ENCODE measurements around the gene CCR3.

CCR3 gene

DNA sequence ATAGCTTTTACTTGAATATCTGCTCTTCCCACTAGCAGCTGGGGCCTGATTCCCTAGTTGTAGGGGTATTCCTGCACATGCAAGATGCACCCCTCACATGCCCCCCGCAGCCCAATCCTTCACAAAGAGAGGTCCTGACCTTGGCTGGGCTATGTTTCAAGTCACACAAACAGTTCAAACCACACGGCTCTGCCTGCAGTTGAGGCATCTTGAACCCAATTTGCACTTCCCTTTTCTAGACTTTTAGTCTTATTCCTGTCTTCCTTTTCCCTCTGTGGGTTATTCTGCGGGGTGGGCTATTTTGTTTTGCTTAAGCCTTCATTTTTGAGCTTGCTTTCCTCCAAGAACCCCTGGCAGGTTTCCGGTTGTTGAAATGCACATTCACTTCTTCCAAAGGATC, 20.9 kb upstream of the CCR3 start:
- DNase-seq (ENCODE audit: low read depth, low spot score): no peak

DNA sequence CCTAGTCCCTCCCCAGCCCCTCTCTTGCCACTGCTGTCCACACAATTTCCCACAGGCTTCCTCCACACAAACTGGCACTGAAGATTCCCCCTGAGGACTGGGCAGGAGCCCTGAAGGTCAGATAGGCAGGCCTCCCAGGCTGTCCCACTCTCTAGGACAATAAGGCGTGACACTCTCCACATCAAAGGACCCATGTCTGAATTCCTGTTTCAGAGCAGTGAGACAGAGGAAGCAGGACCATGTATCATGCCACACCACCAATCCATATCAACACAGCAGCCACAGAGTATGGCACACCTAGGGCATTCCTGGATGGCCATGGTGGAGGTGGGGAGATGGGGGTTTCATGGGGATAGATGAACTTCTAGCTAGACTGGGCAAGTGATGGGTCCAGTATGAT, 20.3 kb upstream of the CCR3 start:
- DNase-seq (ENCODE audit: low read depth, low spot score): no peak

DNA sequence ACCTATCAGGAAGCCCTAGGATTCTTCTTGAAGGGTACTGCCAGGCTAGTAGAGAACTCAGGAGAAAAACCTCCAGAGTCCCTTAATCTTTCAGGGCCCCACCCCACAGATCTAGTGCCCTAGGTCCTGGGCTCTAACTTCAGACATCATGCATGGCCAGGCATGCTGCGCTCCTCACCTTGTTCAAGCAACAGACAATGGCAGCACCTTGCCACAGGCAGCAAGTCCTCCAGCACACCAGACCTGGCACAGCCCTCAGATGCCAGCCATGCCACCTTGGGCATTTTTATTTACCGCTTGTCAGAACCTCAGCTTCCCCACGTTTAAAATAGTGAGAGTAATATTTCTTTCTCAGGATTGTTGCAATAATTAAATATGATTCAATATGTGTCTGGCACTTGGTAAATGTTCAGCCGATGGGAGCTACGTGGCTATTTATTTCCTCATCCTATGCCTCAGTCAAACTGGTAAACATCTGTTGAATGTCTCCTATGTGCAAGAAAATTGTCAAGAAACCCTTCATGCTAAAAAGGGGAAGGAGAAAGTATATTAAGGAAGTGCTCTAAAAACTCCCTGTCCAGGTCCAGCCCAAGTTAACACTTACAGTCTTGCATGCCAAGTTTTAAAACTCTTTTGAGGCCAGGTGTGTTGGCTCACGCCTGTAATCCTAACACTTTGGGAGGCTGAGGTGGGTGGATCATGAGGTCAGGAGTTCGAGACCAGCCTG, 19.7 kb upstream of the CCR3 start:
- no peak for DNase-seq (ENCODE audit: low read depth, low spot score)

DNA sequence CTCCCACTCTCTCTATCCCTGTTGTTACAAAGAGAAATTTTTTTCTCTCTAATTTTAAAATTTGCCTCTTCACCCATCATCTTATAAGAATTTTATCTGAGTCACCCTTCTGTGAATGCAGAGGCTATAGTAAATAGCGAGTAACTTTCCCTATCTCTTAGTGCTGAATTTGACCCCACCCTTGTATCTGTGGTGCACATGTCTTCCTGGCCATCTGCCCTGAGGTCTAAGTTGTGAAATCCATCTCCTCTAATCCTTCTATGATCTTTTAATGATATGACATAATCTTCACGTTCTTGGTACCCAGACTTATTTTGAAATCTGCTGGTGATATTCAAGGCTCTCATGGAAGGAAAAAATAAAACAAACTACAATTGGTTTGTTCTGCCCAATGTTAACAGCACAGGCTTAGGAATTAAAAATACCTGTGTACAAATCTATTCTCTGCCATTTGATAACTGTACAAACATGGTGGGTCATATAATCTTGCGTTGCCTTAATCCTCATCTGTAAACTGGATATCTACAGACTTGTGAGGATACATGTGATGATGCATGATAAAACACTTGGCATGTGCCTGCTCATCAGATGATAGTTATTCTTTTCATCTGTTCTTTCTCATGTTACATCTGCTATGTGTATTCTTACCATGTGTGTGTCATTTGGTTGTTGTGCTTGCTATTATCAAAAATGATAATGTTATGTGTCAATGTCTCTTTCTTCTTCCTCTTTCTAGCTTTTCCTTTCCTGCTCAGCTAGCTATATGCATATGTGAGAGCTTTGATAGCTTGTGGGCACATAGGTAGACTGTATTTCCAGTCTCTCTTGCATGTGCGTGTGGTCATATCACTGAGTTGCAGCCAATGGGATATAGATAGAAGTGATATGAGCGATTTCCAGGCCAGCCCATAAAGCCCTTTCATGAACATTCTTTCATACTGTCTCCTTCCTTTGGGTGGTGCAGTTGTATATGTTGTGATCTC, 13.7 kb upstream of the CCR3 start:
- DNase-seq (ENCODE audit: low read depth, low spot score): no peak

DNA sequence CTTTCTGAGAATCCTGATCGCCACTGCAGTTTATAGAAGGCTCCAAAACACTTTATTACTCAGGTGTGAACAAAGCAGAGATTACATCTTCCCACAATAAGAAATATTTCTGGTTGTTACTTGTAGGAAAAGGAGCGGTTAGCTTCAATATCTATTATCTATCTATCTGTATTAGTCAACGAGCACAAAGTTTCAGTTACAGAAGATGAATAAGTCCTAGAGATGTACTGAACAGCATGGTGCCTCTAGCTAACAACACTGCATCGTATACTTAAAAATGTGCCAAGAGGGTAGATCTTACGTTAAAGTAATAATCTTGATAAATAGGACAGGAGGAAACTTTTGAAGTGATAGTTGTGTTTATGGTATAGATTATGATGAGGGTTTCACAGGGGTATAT, 10.9 kb upstream of the CCR3 start:
- no peak for DNase-seq (ENCODE audit: low read depth, low spot score)

DNA sequence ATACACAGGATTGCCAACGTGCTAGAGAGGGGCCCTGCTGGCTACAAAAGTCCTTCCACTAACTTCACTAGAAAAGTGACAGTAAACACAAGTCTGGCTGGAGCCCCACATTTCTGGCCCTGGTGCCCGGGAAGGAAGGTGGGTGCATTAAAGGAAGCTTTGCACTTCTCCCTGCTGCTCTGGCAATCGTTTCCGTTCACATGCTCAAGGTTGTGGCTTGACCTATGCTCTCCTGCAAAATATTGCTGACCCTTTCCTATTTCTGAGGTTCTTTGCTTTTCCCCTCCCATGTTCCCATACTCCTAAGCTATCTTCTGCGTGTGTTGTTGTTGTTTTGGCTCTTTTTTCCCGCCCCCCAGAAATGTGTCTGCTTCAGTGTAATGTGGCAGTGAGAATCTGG, 9.1 kb upstream of the CCR3 start:
- no peak for DNase-seq (ENCODE audit: low read depth, low spot score)

DNA sequence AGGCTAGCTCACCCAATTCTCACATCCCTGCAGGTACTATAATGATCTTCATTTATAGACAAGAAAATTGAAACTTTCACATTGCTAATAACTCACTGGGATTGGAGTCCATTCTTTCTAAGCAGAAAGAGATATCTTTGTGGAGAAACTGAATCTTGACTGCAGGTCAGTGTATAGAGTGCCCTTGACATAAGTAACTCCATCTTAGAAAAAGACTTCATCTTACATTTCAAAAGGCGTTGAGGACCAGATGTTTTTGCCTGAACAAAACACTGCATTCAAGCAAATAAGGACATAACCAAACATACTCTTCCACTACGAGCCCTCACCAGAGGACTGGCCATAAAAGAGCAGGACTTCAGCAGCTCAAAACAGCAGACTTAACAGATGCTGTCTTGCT, 6.8 kb upstream of the CCR3 start:
- DNase-seq (ENCODE audit: low read depth, low spot score): no peak

DNA sequence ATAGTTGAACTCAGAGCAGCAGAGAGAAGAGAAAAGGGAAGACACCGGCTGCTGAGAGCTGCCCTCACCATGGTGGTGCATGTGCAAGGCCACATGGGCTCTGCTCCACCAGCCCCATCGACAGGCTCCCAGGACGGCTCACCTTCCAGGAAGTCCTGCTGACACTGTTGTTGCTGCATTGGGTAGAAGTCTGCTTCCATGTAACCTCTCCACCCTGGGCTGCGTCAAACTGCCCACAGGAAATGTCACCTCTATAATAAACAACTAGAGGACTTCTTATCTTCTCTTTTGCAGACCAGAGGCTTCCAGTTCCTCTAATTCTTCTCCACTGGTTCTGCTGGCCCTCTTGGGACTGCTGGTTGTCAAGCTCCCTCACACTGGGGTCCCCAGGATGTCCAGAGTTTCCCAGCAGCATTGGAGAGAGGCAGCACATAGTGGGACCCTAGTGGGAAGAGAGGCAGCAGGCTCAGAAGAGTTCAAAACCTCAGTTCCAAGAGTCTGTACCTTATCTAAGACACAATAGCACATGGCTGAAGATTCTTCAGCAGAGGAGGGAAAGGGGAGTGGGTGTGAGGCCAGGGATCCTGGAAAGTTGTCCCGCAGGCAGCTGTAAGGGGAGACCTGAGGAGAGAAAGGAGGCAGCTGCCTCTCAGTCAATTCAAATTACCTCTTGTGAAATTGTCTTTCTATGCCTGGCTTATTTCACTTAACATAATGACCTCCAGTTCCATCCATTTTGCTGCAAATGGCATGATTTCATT, 5.8 kb upstream of the CCR3 start:
- no peak for DNase-seq (ENCODE audit: low read depth, low spot score)

DNA sequence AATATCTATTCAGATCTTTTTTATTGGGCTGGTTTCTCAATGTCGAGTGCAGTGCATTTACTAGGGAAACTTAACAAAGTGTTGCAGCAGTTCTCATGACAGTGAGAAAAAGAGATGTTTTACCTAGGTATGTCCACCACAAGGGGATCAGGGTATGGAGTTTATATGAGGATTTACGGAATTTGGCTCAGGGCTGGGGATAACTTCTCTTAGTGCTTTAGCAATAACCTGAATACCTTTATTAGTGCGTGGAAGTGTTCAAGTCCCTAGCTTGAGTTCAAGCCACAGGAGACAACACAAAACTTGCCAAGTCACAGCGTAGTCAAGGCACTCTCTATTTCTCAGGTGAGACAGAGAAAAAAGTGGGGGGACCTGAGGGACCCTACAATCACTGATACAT, 3.9 kb upstream of the CCR3 start:
- DNase-seq (ENCODE audit: low read depth, low spot score): no peak

DNA sequence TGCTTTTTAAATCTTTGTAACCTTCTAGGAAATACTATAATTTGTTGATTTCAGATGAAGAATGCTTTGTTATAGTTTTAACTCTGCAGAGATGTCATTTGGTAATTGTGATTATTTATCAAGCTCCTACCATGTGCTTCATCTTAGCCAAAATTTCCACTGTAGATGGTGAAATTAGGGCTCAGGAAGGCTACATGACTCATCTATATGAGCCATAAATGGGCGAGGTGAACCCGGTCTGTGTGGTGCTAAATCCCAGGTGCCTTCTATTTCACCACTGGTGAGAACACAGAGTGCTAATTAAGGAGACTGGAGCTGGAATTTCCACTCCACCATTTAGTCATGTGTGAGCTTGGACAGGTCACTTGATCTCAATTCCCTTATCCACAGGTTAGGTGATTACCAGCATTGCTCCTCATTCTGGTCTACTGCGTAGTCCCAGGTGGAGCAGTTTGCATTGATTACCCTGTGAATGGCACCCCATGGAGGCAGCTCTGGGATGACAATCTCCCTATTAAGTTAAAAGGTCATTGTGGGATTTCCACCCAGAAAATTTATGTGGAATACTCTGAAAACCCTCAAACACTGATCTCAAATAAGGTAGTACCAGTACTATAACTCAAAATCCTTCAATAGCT, 2.8 kb upstream of the CCR3 start:
- no peak for DNase-seq (ENCODE audit: low read depth, low spot score)

DNA sequence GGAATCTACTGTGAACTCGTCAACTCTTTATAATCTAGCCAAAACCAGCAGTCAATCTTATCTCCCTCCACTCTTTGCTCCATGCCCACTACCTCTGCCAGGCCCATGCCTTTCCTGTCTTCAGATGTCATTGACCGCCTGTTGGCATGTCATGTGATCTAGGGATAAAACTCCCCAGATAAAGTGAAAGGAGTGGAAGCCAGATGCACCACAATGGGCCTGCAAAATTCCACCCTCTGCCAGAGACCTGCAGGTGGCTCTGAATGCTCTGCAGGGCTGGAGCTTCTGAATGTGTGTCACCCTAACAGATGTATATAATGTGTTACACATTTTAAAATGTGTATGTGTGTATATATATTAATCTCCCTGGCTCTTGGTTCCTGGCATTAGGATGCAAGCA, 2.3 kb upstream of the CCR3 start:
- DNase-seq (ENCODE audit: low read depth, low spot score): no peak

DNA sequence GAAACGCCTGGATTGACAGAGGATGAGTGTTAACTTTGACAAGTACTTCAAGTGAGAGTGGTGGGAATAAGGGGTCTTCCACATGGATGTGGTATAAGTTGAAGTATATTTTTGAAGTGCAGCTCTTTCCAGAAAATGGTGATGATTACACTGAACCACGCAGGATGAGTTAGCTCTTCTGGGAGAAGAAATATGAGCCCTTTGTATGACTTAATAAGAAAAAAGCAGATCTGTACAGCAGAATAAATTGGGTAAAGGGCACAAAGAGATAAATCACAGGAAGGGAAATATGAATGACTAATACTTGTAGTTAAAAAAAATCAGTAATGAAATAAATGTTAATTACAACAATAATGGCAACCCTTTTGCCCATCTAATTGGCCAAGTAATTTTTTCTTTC, 1.3 kb downstream of the CCR3 start:
- no peak for DNase-seq (ENCODE audit: low read depth, low spot score)

DNA sequence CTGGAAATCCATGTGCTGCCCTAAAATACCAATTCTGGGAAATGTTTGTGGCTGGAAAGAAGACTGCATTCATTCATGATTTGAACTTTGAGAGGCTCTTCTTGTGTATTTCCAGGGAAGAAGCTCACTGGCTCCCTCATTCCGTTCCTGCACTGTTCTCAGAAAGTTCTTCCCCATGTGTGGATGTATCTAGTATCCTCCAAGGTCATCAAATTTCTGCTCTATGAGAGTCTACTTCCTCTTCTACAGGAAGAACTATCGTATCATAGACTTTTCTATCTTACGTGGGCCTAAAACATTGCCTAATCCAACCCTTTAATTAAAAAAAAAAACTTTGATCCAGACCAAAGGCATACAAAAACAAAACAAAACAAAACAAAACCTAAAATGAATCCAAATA, 2.9 kb downstream of the CCR3 start:
- no peak for DNase-seq (ENCODE audit: low read depth, low spot score)

DNA sequence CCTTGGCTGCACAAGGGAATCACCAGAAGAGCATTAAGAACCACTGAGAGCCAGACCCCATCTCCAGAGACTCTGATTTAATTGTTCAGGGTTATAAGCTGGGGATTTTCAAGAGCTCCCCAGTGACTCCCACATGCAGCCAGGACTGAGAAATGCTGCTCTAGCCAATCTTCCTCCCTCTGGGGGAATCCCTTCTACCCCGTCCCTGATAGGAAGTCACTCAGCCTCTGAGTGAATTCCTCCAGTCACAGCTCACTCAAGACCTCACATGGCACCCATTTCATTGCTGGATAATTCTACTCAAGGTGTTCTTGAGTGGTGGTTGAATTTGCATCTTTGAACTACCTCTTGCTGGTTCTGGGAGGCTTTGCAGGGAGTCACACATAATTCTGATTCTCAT, 10.7 kb downstream of the CCR3 start:
- no peak for DNase-seq (ENCODE audit: low read depth, low spot score)

DNA sequence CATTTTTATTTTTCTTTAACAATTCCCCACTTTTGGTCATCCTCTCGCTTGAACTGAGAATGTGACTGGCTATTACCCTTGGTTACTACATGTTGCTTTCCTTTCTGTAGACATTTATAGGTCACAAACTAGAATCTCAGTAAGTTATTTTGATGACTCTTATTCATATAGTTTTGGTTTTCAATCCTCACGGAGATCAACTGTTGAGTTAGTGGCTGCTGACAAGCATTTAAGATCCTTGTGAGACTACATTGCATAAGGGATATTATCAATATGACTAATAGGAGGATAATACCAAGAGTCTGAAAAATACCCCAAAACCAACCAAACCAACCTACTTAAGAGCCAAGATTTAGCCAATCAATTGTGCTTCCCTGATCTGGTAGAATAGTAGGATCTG, 16.3 kb downstream of the CCR3 start:
- no peak for DNase-seq (ENCODE audit: low read depth, low spot score)

DNA sequence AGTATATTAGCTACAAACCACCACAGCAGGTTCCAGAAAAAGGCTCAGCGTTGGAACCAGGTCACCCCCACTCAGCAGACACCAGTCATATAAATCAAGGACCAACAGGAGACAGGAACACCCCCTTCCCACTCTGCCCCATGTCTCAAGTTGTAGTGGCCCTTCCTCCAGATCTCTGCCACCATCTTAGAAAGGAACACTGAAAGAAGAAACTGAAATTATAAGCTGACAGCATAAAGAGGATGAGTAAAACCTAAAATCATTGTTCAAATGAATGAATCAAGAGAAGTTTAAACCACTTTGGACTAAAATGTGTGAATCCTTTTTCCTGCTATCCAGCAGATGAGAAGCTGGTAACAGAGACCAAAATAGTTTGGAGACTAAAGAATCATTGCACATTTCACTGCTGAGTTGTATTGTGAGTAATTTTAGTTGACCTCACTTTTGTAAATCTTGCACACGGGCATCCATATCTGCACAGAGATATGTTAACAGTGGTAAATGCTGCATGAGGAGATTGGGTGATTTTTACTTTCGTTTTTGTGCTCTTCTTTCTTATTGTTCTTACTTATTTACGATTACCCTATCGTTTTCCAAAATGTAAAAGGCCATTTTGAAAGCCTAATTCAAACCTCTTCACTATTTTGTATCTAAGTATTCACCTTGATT, 19.8 kb downstream of the CCR3 start:
- no peak for DNase-seq (ENCODE audit: low read depth, low spot score)

DNA sequence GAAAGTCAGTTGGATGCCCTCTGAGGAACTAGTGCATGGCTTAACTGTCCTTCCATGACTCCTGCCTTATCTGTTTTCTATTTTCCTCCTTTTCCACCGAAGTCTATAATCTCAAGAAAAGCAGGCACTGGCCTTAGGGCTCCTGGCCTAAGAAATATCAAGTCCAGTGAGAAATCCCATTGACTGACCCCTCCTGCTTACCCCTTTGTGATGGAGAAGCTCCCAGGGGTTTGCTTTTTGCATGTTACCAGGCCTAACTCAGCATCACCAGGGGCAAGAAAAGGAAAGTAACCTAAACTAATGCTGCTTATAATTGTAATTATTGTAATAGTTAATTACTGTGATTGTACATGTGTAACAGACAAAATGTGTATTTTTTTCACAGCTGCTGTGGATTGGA, 21.7 kb downstream of the CCR3 start:
- no peak for DNase-seq (ENCODE audit: low read depth, low spot score)

DNA sequence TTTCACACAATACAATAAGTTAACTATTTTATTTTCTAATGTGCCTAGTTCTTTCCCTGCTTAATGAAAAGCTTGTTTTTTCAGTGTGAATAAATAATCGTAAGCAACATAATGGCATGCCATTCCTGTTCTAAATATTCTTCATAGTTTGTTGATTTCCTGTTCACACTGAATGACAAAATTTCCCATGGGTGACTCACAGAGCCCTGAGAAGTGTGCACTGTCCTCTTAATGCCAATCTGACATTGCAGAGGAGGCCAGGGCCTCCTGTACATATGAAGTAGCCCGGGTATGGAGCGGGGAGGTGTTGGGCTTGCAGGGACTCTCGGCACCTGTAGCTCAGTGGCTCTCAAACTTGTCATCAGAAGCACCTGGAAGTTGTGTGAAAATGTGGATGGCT, 24.3 kb downstream of the CCR3 start:
- DNase-seq (ENCODE audit: low read depth, low spot score): peak; percentile 3

DNA sequence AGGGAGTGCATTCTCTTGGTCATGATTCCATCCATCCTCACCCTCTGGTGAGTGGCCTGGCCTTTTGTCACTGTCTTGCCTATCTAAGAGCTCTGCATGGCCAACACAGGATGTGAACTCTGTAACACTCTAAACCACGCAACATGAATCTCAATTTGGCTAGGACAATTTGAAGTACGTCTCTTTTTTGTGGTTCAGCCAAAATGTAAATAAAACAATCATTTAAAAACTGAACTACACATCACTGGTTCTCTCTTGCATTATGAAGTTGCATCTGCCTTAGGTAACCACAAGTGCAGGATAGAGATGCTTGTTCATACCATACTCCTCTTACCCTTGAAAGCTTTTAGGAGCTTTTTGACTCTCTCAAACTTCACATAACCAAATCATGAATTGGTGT, 27.3 kb downstream of the CCR3 start:
- DNase-seq (ENCODE audit: low read depth, low spot score): no peak

DNA sequence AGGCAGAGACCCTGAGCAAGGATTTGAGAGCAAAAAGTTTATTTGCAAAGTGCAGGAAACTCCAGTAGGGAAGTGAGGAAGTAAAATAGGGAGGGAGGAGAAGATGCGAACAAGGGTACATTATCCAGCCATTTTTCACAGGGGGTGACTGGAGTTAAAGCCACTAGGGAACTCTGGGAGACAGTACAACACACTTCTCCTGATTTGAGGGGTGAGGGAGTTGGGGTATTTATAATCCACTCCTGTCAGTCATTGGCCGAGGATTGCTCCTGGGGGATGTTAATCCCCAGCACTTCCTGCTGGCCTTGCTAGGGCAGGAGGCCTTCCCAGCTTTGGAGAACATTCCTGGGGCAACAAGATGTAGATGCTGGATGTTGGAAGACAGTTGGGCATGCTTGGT, 28.2 kb downstream of the CCR3 start:
- no peak for DNase-seq (ENCODE audit: low read depth, low spot score)

DNA sequence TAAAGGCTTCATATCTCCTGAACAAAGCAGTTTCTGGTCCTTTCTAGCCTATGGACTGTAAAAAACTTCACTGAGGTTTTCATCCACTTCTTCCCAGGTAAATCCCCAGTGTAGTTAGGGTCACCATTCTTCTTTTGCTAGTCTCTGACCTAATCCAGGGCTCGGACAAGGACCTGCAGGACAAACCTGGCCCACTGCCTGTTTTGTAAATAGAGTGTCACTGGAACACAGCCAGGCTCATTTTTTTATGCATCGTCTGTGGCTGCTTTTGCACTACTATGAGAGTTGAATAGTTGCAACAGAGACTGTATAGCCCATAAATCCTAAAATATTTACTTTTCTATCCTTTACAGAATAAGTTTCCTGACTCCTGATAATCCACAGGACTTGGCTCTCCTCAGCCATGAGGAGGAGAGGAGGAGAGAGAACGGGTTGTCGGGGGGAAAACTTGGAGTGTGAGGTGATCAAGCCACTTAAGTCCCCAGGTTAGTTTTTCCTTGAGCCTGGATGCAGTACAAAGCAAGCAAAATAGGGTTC, 29.0 kb downstream of the CCR3 start:
- no peak for DNase-seq (ENCODE audit: low read depth, low spot score)
